CD4-positive, alpha-beta T cell treated with Interleukin-4 for 1 hour (primary cell): Measurements from ENCODE around the gene TXNDC16.
"Not testable (repeated sequence)": the region's sequence is repeated elsewhere in the genome, so short reads cannot be mapped to it uniquely, and the experiment has no call there.

ENCODE experiments used
- DNase-seq, 2 donors: peaks; one replicate each; pipeline ENCODE4 v3.0.0-alpha.2; 2020 to 2022

Gene TXNDC16

GRCh38 chr14:52538623-52539022 lies 13.7 kb downstream of the TXNDC16 start:
- no peak for DNase-seq

- no peak for DNase-seq
Measured at GRCh38 chr14:52536269-52536668, 16.0 kb downstream of the TXNDC16 start.

- DNase-seq: no peak
Measured at GRCh38 chr14:52531481-52531880, 20.8 kb downstream of the TXNDC16 start.

GRCh38 chr14:52527052-52527451 lies 25.3 kb downstream of the TXNDC16 start:
- no peak for DNase-seq

GRCh38 chr14:52522581-52523345 lies 29.5 kb downstream of the TXNDC16 start:
- DNase-seq: no peak

- DNase-seq: no peak
Measured at GRCh38 chr14:52522033-52522432, 30.3 kb downstream of the TXNDC16 start.

GRCh38 chr14:52514046-52514811 lies 38.1 kb downstream of the TXNDC16 start:
- no peak for DNase-seq

GRCh38 chr14:52513249-52513648 lies 39.1 kb downstream of the TXNDC16 start:
- DNase-seq: no peak

GRCh38 chr14:52494444-52494843 lies 57.9 kb downstream of the TXNDC16 start:
- no peak for DNase-seq

- no peak for DNase-seq
Measured at GRCh38 chr14:52485350-52485960, 66.8 kb downstream of the TXNDC16 start.

GRCh38 chr14:52481864-52482263 lies 70.4 kb downstream of the TXNDC16 start:
- DNase-seq: no peak

GRCh38 chr14:52473557-52473956 lies 78.7 kb downstream of the TXNDC16 start:
- DNase-seq: peak in 1 of 2 donors; percentile 73

- DNase-seq: no peak
Measured at GRCh38 chr14:52472728-52473127, 79.6 kb downstream of the TXNDC16 start.

- DNase-seq: not testable (repeated sequence)
Measured at GRCh38 chr14:52472251-52472650, 80.1 kb downstream of the TXNDC16 start.

GRCh38 chr14:52467515-52468266 lies 84.6 kb downstream of the TXNDC16 start:
- DNase-seq: no peak

- DNase-seq: no peak
Measured at GRCh38 chr14:52464175-52464574, 88.1 kb downstream of the TXNDC16 start.

GRCh38 chr14:52463375-52463774 lies 88.9 kb downstream of the TXNDC16 start:
- no peak for DNase-seq

GRCh38 chr14:52461721-52462120 lies 90.6 kb downstream of the TXNDC16 start:
- no peak for DNase-seq

GRCh38 chr14:52458721-52459085 lies 93.6 kb downstream of the TXNDC16 start:
- DNase-seq: no peak

- no peak for DNase-seq
Measured at GRCh38 chr14:52457411-52457810, 94.9 kb downstream of the TXNDC16 start.

GRCh38 chr14:52455291-52456088 lies 96.8 kb downstream of the TXNDC16 start:
- no peak for DNase-seq

- no peak for DNase-seq
Measured at GRCh38 chr14:52447236-52447635, 105.1 kb downstream of the TXNDC16 start.
